Body of pancreas (tissue), 4 donors: ENCODE results near the gene ECHDC1. TPM values are rescaled to one million over a fixed set of nuclear protein-coding genes. Genes with fewer than 3 reads are reported as not detected.
A peak's percentile ranks its signal among the peaks of the same experiment; 100 is the strongest.

Experiments used
- ATAC-seq: fragments of 150-250 bp; one replicate; pipeline ENCODE4 v1.9.1; 2016
- DNase-seq, 4 donors: peaks; one replicate each; pipeline ENCODE4 v3.0.0-alpha.2; 2019
- H3K27ac ChIP-seq, 4 donors: fragments of 200-600 bp; sonication (generic); 1 replicate in 3 of 4; 2 replicates in 1 of 4; pipeline versions ENCODE4 v1.5.1 to v1.6.1; 2016 to 2019; ENCODE audit warnings: mild to moderate bottlenecking in 1 of 4, mixed read lengths in 1 of 4, moderate library complexity in 1 of 4
- H3K27me3 ChIP-seq, 2 donors: fragments of 200-600 bp; sonication (generic); one replicate each; pipeline ENCODE4 v1.6.0; 2016; ENCODE audit warnings: mild to moderate bottlenecking in 1 of 2
- H3K36me3 ChIP-seq, 2 donors: fragments of 200-600 bp; sonication (generic); replicated peaks in 1 of 2; 2 replicates each; pipeline ENCODE4 v1.5.1; 2016; ENCODE audit warnings: low read depth in 2 of 2; ENCODE audit not compliant: insufficient read depth in 1 of 2
- H3K4me1 ChIP-seq: fragments of 200-600 bp; sonication (generic); one replicate; pipeline ENCODE4 v1.6.0; 2016
- H3K4me3 ChIP-seq, 2 donors: fragments of 200-600 bp; sonication (generic); 1 replicate in 1 of 2; 2 replicates in 1 of 2; pipeline ENCODE4 v1.5.1; 2016 to 2019
- H3K9me3 ChIP-seq, 3 donors: fragments of 200-600 bp; sonication (generic); 1 replicate in 2 of 3; 2 replicates in 1 of 3; pipeline ENCODE4 v1.5.1; 2016
- POLR2A ChIP-seq, 3 donors: fragments of 450-650 bp; IDR thresholded peaks; one replicate each; pipeline ENCODE4 v1.6.1; 2016; ENCODE audit warnings: antibody characterized with exemption in 3 of 3, mild to moderate bottlenecking in 2 of 3
- WGBS, 2 donors: methylation state at CpG; one replicate each; pipeline ENCODE4 v1.1.5; 2017; 5-methylcytosine and 5-hydroxymethylcytosine counted together
- intact Hi-C: fragments of 100-400 bp; cut with DNase I; formaldehyde crosslinking; loops from one replicate; pipeline ENCODE4 v1.15.1; 2023
- total RNA-seq, 2 donors: library from RNA; depleted of rRNA; stranded (reverse); fragments of >200 nt; gene quantifications; one replicate each; pipeline ENCODE4 v1.1.0, GENCODE V29; 2016
- TF ChIP-seq, protein P1 (sequence below), 7 experiments: fragments of 450-650 bp in 4 of 7; fragments of 200-600 bp in 3 of 7; sonication (generic) in 3 of 7; IDR thresholded peaks; one replicate each; pipeline ENCODE4 v1.5.1; 2016 to 2019; ENCODE audit warnings: antibody characterized with exemption in 7 of 7

Gene ECHDC1
- total RNA-seq, 2 donors from 2014 or later, result 27.4 to 35.5 TPM

GRCh38 chr6:127343809-127344659 lies 625 bp upstream of the ECHDC1 start:
- TF ChIP-seq, protein P1, sequence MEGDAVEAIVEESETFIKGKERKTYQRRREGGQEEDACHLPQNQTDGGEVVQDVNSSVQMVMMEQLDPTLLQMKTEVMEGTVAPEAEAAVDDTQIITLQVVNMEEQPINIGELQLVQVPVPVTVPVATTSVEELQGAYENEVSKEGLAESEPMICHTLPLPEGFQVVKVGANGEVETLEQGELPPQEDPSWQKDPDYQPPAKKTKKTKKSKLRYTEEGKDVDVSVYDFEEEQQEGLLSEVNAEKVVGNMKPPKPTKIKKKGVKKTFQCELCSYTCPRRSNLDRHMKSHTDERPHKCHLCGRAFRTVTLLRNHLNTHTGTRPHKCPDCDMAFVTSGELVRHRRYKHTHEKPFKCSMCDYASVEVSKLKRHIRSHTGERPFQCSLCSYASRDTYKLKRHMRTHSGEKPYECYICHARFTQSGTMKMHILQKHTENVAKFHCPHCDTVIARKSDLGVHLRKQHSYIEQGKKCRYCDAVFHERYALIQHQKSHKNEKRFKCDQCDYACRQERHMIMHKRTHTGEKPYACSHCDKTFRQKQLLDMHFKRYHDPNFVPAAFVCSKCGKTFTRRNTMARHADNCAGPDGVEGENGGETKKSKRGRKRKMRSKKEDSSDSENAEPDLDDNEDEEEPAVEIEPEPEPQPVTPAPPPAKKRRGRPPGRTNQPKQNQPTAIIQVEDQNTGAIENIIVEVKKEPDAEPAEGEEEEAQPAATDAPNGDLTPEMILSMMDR (IDR thresholded peaks at IDR 0.05), result no peak
- no peak for TF ChIP-seq POLR2A (IDR thresholded peaks at IDR 0.05)
- intact Hi-C loops, result no loop called here
- Histone ChIP-seq H3K4me1 (peaks cover 41% of the 10 kb centered on the region), H3K4me3 (peak overlapping the region; percentile 32 to 84), H3K9me3 (no peaks in the 10 kb centered on the region), H3K27ac (peak overlapping the region; percentile 56 to 82 (median 74)), H3K36me3 (no peaks in the 10 kb centered on the region), H3K27me3 (no peaks in the 10 kb centered on the region)
- ATAC-seq (no peak), DNase-seq (peak in 1 of 4 donors; percentile 12)
- 6 to 7% methylated on average over 24 of the region's 24 CpGs for WGBS, 2 donors

DNA sequence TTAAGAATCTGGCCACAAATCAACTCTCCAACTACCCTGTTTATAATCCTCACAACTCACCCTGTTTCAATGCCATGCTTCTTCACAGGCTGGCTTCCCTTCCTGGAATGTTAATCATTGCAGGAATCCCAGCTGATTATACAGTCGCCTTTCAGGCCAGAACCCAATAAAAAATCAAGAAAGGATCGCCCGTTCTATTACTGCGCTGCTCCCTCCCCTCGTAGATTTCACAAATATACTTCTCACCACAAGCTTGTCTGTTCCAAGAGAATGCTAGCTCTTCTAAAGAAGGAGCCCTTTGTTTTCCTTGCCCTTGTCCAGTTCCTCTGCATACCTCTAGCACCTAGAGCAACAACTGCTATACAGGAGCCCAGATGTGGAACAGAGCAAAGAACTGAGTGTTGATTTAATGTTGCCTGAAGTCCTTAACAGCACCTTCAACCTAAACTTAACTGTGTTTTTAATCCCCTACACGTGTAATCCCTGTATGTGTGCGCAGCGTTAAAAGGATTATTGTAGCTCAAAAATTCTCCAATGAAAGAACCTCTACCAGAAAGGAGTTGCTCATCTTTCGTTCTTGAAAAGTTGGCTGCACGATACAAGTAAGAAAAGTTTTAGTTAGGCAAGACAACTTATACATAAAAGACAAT lies 988 bp downstream of the ECHDC1 start:
- ATAC-seq (peak; percentile 65), DNase-seq (peak; percentile 19 to 51 (median 29))
- 9 to 14% methylated on average over 10 of the region's 10 CpGs for WGBS, 2 donors
- H3K4me3 ChIP-seq, result peak overlapping the region; percentile 32 to 84
- no peaks in the 10 kb centered on the region for H3K9me3 ChIP-seq
- H3K36me3 ChIP-seq, result no peaks in the 10 kb centered on the region
- intact Hi-C loops, result no loop called here
- H3K4me1 ChIP-seq, result peaks cover 43% of the 10 kb centered on the region
- no peaks in the 10 kb centered on the region for H3K27me3 ChIP-seq
- peak in 1 of 3 donors; percentile 11 for TF ChIP-seq POLR2A (IDR thresholded peaks at IDR 0.05)
- TF ChIP-seq, protein P1 (IDR thresholded peaks at IDR 0.05), result no peak
- H3K27ac ChIP-seq, result peak overlapping the region in 3 of 4 donors; percentile 67 to 82 (median 81)

DNA sequence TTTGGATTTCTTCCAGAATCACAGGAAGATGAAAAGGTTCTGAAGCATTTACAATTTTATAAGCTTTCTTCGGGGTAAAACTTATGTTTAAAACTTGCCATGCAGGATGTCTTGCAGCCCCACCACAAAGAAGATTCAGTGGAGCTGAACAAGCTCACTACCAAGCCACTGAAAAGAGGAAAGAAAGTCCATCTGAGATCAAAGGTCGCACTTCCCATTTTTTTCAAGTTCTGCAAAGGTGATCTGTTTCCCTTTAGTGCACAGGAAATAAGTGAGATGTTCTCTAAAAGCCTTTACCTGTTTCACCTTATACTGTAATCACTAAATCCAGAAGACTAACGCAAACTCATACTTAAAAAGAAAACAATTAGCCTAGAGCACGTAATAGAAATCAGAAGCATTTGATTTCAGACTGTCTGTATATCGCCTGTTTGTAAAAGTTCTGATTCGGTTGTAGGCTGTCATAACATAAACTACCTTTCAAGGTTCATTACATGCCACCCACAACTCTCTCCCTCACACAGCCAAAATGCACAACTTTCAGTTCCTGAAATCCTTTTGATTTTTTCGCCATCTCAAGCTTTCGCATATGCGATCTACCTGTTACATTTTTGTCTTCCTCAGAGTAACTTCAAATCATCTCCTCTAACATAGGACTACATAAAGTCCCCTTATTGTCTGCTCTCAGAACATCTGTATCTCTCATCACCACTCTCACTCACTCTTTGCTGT lies 1.8 kb downstream of the ECHDC1 start:
- no peaks in the 10 kb centered on the region for H3K27me3 ChIP-seq
- H3K4me1 ChIP-seq, result peaks cover 38% of the 10 kb centered on the region
- TF ChIP-seq, protein P1 (IDR thresholded peaks at IDR 0.05), result no peak
- no peak for TF ChIP-seq POLR2A (IDR thresholded peaks at IDR 0.05)
- intact Hi-C loops, result no loop called here
- no peaks in the 10 kb centered on the region for H3K36me3 ChIP-seq
- DNase-seq (no peak), ATAC-seq (no peak)
- 48 to 58% methylated on average over 9 of the region's 9 CpGs for WGBS, 2 donors
- no peaks in the 10 kb centered on the region for H3K9me3 ChIP-seq
- H3K4me3 ChIP-seq, result no peak overlapping the region
- peak overlapping the region in 2 of 4 donors; percentile 81 to 82 for H3K27ac ChIP-seq

GRCh38 chr6:127340171-127340570 lies 3.2 kb downstream of the ECHDC1 start:
- ATAC-seq (no peak), DNase-seq (no peak)
- H3K27ac ChIP-seq, result no peak overlapping the region
- H3K4me1 ChIP-seq, result peaks cover 38% of the 10 kb centered on the region
- no peaks in the 10 kb centered on the region for H3K27me3 ChIP-seq
- H3K4me3 ChIP-seq, result no peak overlapping the region
- TF ChIP-seq, protein P1 (IDR thresholded peaks at IDR 0.05), result no peak
- TF ChIP-seq POLR2A (IDR thresholded peaks at IDR 0.05), result no peak
- H3K36me3 ChIP-seq, result no peaks in the 10 kb centered on the region
- intact Hi-C loops, result no loop called here
- no peaks in the 10 kb centered on the region for H3K9me3 ChIP-seq
